Fibroblast of mammary gland (primary cell): ENCODE measurements around the gene MINDY2.

Experiments
- DNase-seq: peaks from one replicate; pipeline ENCODE4 v3.0.0-alpha.2; 2010; ENCODE audit warnings: low read depth
- H3K4me3 ChIP-seq: 2 replicates; pipeline ENCODE4 v1.5.1; 2011; ENCODE audit warnings: low read depth, mild to moderate bottlenecking, low read length, moderate library complexity; ENCODE audit not compliant: control insufficient read depth
- CTCF ChIP-seq: conservative IDR thresholded peaks from 2 replicates; pipeline ENCODE4 v1.5.1; 2011; ENCODE audit warnings: low read depth, low read length, inconsistent platforms; ENCODE audit not compliant: control insufficient read depth, insufficient read depth

Gene MINDY2

GRCh38 chr15:58742022-58742813 is 28.9 kb upstream of the MINDY2 start:
- no peak for TF ChIP-seq CTCF
- peak; percentile 44 for DNase-seq
- H3K4me3 ChIP-seq = no peak overlapping the region

DNA sequence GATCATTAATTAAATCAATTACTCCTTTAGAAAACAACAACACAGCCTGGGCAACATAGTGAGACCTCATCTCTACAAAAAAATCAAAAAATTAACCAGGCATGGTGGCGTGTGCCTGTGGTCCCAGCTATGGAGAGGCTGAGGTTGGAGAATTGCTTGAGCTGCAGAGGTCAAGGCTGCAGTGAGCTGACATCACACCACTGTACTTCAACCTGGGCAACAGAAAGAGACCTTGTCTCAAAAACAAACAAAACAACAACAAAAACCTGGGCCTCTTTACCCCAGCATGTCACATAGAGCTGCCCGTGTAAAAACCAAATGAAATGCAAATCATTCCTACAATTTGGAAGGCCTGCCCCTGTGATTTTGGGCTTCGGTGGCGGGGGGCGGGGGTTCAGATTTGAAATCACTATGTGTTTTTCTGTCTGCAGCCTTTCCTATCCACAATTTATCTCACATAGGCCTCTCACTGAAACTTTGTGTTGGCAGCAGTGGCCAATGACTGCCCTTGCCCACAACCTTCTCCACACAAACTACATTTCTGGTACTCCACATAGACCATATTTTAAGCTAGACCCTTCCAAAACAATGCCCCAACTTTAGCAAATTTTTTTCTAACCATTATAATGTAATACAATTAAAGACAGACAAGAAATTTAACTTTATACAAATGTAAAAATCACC is 28.1 kb upstream of the MINDY2 start:
- DNase-seq = no peak
- TF ChIP-seq CTCF = no peak
- H3K4me3 ChIP-seq = no peak overlapping the region

GRCh38 chr15:58746174-58746573 is 24.9 kb upstream of the MINDY2 start:
- no peak overlapping the region for H3K4me3 ChIP-seq
- no peak for DNase-seq
- TF ChIP-seq CTCF = no peak

DNA sequence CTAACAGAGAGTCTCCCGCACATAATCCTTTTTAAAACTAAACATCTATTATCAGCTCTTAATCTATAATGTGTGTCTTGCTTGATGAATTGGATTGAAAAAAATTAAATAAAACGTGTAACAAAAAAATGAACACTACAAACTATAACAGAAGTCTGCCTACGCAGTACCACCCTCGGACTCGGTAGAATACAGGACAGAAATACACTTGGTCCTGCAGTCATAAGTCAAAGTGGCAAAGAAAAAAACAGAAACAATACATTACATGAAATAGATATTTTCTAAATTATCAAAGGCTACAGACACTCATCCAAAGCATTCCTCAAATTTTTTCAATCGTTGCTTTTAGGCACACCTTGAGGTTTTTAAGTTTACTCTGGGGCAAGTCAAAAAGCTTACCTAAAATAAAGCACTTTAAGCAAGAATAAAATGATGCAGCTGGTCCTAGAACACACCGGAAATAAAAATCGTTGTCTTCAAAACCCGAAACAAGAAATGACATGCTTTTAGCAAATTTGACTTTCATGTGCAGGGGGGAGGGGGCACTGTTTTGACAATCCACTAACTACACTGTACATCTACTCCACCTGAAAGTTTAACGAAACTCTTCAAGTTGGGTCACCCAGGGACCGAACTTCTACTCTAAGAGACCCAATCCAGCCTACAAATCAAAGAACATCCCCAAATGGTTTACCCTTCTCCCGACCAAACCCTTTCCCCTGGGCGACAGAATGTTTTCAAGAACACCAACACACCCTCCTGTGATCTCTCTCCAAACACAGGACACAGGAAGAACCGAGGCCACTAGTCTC is 22.9 kb upstream of the MINDY2 start:
- no peak for DNase-seq
- peak overlapping the region; percentile 76 for H3K4me3 ChIP-seq
- TF ChIP-seq CTCF = no peak

DNA sequence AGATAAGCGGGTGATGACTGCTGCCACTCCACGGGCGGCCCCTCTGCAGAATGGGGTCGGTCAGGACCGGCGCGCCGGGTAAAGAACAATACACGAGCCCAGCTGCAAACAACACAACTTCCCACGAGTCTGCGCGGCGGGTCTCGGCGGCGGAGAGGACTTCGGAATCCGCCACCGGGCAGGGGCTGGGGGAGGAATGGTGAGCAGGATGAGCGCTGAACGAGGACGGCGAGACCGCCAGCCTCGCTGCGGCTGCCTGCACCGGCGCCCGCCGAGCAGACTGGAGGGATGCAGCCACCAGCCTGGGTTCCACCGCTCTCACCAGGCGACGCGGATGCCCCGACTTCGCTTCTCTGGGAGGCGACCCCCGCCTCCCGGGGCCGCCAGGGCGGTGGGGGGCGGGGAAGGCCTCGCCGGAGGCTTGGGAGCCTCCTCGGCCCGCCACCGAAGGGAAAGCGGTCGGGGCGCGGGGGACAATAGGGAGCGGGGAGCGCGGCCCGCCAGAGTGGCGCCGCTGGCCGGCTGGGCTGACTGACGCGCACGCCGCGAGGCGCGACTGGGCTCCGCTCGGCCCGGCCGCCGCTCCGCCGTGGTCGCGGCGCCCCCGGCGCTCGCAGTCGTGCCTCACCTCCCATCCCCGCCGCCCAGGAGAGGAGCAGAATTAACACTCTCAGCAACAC is 22.1 kb upstream of the MINDY2 start:
- no peak for TF ChIP-seq CTCF
- no peak for DNase-seq
- peak overlapping the region; percentile 76 for H3K4me3 ChIP-seq
